Stimulated activated memory B cell treated with anti-CD40 and anti-IgM and Interleukin-4, amounts not matched to agents 10 μg/mL and 1 μg/mL and 100 μg/mL, for 72 hours (primary cell): ENCODE measurements around the gene SF1.

ENCODE experiments used
- ATAC-seq: fragments of 150-1000 bp; cut with Tn5 transposase; 2 replicates; pipeline ENCODE4 v1.10.0; 2021
- H3K27ac Mint-ChIP-seq: one replicate; pipeline ENCODE4 v1.8.0; 2022; ENCODE audit warnings: mild to moderate bottlenecking, mixed read lengths
- H3K27me3 Mint-ChIP-seq: one replicate; pipeline ENCODE4 v1.8.0; 2022; ENCODE audit warnings: mixed read lengths
- H3K36me3 Mint-ChIP-seq: one replicate; pipeline ENCODE4 v1.8.0; 2022; ENCODE audit warnings: mixed read lengths
- H3K4me1 Mint-ChIP-seq: one replicate; pipeline ENCODE4 v1.8.0; 2022; ENCODE audit warnings: mixed read lengths
- H3K4me3 Mint-ChIP-seq: one replicate; pipeline ENCODE4 v1.8.0; 2022; ENCODE audit warnings: mild to moderate bottlenecking, moderate library complexity, mixed read lengths
- H3K9me3 Mint-ChIP-seq: one replicate; pipeline ENCODE4 v1.8.0; 2022; ENCODE audit warnings: mixed read lengths

SF1 gene

DNA sequence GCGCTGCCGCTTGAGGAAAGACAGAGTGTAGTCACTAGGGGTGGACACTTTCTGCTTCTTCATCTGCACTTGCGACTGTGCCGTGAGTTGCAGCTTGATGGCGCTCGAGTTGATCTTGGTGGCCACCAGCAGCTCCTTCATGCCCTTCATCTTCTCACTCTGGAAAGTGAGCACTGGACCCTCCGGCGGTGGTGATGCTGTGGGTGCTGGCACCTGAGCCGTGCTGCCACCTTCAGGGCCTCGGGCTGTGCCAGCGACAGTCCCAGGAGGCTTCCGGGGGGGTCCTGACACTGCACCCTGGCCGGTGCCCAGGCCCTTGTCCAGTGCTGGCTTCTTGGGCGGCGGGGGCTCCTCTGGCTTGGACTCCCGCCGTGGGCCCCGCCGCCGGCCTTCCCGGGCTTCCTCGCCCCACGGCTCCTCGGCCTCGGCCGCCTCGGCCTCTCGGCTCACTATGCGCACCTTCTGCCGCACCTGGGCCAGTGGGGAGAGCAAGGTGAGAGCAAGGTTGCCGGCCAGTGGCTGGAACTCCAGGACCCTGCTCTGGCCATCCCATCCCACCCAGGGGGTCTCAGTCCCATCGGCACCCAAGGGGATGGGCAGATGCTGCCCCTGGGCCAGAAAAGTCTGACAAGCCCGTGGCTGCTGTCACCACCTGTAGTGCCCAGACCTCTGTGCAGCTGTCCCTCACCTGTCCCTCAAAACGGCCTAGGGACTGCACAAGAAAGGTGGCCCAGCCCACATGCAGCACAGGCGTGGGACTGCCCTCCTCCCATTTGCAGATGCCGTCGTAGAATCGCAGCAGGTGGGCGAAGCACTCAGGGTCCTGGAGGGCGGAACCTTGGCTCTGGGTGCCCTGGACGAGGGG, 26.2 kb upstream of the SF1 start:
- ATAC-seq = no peak
- no peak overlapping the region for H3K27ac Mint-ChIP-seq
- no peaks in the 10 kb centered on the region for H3K9me3 Mint-ChIP-seq
- peaks cover 56% of the 10 kb centered on the region for H3K4me1 Mint-ChIP-seq
- H3K36me3 Mint-ChIP-seq = peaks cover 40% of the 10 kb centered on the region
- no peak overlapping the region for H3K4me3 Mint-ChIP-seq
- H3K27me3 Mint-ChIP-seq = no peaks in the 10 kb centered on the region

DNA sequence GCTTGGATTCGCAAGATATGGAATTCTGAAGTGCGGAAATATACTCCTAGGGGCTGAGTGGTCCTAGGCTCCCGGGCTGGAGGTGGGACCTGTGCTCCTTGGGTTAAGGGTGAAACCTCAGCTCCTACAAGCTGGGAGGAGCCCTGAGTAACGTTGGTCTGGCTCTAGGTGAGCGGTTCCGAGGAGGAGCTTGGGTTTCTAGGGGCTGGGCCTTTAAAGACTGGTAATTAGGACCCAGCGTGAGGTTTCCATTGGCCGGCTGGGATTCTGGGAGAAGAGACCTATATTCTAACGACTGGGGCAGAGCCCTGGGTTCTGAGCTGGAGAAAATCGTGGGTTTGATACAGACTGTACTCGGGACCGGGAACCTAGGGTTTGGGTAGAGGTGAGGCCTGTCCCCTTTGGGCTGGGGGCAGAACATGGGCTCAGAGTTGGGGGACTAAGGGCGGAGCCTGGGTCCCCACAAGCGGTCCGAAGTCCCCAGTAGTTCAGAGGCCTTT, 25.6 kb upstream of the SF1 start:
- peaks cover 58% of the 10 kb centered on the region for H3K4me1 Mint-ChIP-seq
- peaks cover 45% of the 10 kb centered on the region for H3K36me3 Mint-ChIP-seq
- peak overlapping the region; percentile 89 for H3K27ac Mint-ChIP-seq
- H3K9me3 Mint-ChIP-seq = no peaks in the 10 kb centered on the region
- H3K27me3 Mint-ChIP-seq = no peaks in the 10 kb centered on the region
- H3K4me3 Mint-ChIP-seq = peak overlapping the region; percentile 89
- ATAC-seq = no peak

DNA sequence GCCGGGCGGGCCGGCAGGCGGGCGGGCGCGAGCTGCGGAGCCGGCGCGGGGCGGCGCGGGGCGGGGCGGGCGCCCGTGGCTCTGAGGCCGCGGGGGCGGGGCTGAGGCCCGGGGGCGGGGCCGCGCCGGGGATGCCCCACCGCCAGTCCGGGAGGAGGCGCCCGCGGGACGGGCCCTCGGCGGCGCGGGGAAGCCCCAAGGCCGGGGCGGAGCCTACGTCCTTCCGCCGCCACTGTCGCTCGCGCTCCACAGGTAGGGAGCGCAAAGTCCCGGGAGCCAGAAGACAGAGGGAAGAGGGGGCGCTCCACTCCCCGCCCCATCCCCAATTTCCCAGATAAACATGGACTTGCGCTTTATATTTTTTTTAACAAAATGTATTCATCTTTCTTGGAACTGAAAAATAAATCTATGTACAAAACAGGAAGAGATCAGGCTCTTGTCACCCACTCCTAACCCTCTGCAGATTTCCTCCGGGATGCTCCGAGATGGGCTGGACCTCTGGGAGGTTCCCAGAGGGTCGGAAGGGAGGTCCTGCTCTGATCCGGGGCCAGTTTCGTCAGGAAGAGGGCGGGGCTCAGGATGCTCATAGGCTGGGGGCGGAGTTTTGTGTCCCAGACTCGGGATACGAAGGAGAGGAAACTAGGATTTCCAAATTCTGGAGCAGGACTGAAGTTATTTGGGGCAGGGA, 25.0 kb upstream of the SF1 start, which contains the start of gene MAP4K2:
Gene MAP4K2 (minus strand): TSS at position 57 of the 688 bp plus-strand sequence. CDS start 65 bp downstream, outside the sequence.
- H3K4me3 Mint-ChIP-seq = peak within 1 kb of the TSS; percentile 89
- H3K4me1 Mint-ChIP-seq = peaks cover 63% of the 10 kb centered on the region
- H3K27me3 Mint-ChIP-seq = no peaks in the 10 kb centered on the region
- H3K27ac Mint-ChIP-seq = peak within 1 kb of the TSS; percentile 89
- no peaks in the 10 kb centered on the region for H3K9me3 Mint-ChIP-seq
- peak; percentile 89 for ATAC-seq
- peaks cover 49% of the 10 kb centered on the region for H3K36me3 Mint-ChIP-seq

DNA sequence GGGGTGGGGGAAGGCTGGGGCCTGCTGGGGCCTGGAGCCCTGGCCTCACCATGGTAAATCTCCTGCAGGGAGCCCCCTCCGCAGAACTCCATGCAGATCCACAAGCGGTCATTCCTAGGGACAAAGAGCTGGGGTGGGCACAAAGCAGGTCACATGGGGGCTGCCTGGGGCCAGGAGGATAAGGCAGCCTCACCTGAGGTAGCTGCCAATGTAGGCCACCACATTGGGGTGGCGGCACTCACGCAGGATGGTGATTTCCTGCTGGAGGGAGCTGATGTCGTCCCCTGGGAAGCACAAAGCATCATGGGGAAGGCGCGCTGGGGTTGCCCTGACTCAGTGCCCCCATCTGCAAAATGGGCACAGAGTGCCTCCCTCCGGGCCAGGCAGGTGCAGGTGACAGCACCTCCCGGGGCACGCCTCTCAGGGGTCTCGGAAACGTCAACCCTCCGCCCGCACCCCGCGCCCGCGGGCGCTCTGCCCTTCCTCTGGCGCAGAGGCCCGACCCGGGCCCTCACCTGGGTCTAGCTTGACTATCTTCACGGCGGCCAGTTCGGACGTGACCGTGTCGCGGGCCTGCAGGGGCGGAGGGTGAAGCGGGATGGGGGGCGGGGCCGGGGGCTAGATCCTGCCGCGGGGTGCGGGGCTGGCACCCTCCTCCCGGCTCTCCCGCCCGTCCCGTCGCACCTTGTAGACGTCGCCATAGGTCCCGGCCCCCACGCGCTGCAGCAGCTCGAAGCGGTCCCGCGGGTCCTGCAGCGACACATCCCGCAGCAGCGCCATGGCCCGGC, 24.2 kb upstream of the SF1 start:
- ATAC-seq = peak; percentile 63
- H3K4me1 Mint-ChIP-seq = peaks cover 63% of the 10 kb centered on the region

DNA sequence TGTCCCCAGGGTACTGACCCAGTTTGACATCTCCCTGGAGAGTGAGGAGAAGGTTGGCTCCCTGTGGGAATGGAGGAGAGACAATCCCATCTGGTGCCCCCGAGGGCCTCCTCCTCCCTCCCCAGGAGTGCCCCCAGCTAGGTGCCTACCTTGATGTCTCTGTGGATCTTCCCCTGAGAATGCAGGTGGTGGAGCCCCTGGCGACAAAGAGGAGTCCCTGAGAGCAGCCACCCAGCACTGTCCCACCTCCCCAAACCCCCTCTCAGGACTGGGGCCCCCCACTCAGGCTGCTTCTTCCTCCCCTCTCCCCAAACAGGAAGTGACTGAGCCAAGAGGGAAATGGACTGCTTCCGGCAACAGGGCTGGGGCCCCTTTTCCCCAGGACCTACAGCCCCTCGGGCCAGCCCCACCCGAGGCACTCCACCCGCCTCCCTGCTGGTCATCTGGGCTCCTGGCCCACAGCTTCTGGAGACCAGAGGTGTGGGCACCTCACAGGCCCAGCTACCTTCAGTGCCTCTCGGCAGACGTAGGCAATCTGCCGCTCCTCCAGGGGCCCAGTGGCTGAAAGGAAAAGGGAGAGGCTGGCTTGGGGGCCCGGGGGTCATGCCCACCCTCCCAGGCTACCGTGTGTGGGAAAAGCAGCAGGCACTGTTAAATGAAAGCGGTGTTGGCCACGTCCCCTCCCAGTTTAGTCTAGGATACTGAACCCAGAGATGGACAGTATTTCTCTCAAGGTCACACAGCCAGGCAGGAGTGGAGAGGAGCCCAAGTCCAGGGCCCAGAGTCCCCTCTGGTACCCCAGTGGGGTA, 23.4 kb upstream of the SF1 start:
- Mint-ChIP-seq H3K4me1 (peaks cover 60% of the 10 kb centered on the region), H3K4me3 (peak overlapping the region; percentile 80), H3K27ac (peak overlapping the region; percentile 74), H3K36me3 (peaks cover 36% of the 10 kb centered on the region), H3K27me3 (no peaks in the 10 kb centered on the region), H3K9me3 (no peaks in the 10 kb centered on the region)
- ATAC-seq = no peak

More for the DNA sequence above, 24.2 kb upstream of the SF1 start:
- Mint-ChIP-seq H3K36me3 (peaks cover 42% of the 10 kb centered on the region), H3K4me3 (peak overlapping the region; percentile 80), H3K27me3 (no peaks in the 10 kb centered on the region), H3K27ac (peak overlapping the region; percentile 74), H3K9me3 (no peaks in the 10 kb centered on the region)

DNA sequence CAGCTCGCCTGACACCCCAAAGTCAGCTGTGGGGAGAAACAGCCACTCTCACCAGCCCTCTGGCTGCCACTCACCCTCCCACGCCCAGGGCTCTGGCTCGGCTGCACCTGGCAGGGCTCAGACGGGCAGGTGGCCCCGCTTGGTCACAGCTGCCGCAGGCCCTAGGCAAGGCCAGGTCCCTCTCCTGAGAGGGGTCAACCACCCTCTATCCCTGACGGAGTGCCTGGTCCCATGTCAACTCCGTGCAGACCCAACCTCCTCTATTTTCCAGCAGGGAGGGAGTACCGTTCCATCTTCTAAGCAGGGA, 22.8 kb upstream of the SF1 start:
- H3K36me3 Mint-ChIP-seq = peaks cover 36% of the 10 kb centered on the region
- peak overlapping the region; percentile 74 for H3K27ac Mint-ChIP-seq
- peaks cover 61% of the 10 kb centered on the region for H3K4me1 Mint-ChIP-seq
- no peaks in the 10 kb centered on the region for H3K9me3 Mint-ChIP-seq
- ATAC-seq = peak; percentile 17
- H3K27me3 Mint-ChIP-seq = no peaks in the 10 kb centered on the region
- H3K4me3 Mint-ChIP-seq = peak overlapping the region; percentile 80

DNA sequence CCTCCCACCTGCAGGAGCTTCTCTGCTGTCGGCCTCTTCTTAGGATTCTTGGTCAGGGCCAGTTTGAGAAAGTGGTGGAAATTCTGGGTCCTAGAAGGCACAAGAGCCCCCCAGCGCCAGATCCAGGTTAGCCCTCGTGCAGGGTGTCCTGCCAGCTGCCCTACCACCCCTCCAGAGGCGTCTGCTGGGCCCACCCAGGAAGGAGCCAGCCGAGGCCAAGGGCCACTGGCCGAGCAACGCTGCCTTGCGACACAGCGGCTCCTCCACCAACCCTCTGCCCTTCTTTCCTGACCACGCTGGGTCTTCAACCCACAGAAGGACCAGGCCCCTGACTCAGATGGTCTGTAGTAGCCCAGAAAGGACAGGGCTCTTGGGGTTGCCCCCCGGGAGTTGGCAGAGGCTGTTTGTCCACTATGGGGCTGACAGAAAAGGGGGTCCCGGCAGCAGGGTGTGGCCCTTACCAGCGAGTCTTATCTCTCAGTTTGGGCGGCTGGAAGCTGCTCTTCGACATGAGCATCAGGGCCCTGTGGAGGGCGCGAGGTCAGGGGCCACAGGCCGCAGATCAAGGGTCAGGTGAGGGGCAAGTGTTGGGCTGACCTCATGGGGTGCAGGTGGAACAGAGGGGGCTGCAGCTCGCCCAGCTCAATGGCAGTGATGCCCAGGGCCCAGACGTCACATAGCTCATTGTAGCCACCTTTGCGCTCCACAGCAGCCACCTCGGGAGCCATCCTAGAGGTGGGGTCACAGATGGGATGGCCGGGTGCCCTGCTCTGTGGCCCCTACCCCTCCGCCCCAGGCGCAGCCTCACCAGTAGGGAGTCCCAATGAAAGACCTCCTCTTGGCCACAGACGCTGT, 22.2 kb upstream of the SF1 start:
- peaks cover 59% of the 10 kb centered on the region for H3K4me1 Mint-ChIP-seq
- no peaks in the 10 kb centered on the region for H3K9me3 Mint-ChIP-seq
- H3K27me3 Mint-ChIP-seq = no peaks in the 10 kb centered on the region
- H3K4me3 Mint-ChIP-seq = peak overlapping the region; percentile 80
- peak overlapping the region; percentile 74 for H3K27ac Mint-ChIP-seq
- ATAC-seq = no peak
- peaks cover 38% of the 10 kb centered on the region for H3K36me3 Mint-ChIP-seq

DNA sequence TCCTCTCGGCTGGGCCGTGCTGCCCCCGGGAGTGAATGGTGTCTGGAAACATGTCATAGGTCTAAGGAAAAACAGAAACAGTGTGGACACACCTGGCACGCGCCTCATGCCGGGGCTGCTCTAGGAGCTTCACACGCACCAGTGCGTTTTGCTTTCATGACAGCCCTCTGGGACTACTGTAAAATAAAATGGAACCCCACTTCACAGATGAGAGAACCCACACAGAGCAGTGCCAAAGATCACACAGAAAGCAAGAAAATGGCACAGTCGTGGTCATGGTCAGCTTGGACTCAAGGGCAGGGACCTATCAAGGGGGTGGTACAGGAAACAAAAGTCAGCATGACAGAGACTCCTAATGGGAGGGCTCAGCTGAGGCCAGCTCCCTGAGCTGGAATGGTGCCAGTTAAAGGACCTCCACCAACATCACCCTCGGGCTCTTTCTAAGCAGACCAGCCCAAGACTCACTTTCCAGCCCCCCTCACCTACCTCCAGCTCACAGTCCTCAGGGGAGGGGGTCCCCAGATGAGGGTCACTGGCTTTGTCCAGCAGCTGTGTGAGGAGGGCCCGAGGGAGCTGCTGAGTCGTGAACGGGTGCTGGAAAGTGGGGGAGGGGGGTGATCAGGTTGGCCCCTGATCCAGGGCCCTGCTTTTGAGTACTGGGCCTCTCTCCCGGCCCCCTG, 21.4 kb upstream of the SF1 start:
- Mint-ChIP-seq H3K4me3 (peak overlapping the region; percentile 62), H3K27me3 (no peaks in the 10 kb centered on the region), H3K36me3 (peaks cover 42% of the 10 kb centered on the region), H3K4me1 (peaks cover 61% of the 10 kb centered on the region), H3K9me3 (no peaks in the 10 kb centered on the region), H3K27ac (peak overlapping the region; percentile 74)
- peak; percentile 71 for ATAC-seq

DNA sequence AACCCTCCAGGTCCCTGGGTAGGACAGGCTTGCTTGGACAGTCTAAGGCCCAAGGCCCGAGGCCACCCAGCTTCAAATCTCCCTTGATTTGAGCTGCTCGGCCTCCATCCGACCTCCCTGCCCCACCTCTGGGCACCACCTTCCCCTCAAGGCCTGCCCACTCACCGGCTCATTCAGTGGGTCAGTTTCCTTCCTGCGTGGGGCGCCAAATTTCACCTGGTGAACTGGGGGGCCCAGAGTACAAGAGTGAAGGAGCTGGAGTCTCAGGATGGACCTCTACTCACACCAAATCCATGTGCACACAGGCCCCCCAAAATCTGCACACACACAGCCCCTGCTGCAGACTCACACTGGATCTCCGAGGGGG, 20.9 kb upstream of the SF1 start:
- Mint-ChIP-seq H3K27ac (peak overlapping the region; percentile 74), H3K9me3 (no peaks in the 10 kb centered on the region), H3K4me1 (peaks cover 66% of the 10 kb centered on the region), H3K27me3 (no peaks in the 10 kb centered on the region), H3K4me3 (peak overlapping the region; percentile 62), H3K36me3 (peaks cover 47% of the 10 kb centered on the region)
- no peak for ATAC-seq

DNA sequence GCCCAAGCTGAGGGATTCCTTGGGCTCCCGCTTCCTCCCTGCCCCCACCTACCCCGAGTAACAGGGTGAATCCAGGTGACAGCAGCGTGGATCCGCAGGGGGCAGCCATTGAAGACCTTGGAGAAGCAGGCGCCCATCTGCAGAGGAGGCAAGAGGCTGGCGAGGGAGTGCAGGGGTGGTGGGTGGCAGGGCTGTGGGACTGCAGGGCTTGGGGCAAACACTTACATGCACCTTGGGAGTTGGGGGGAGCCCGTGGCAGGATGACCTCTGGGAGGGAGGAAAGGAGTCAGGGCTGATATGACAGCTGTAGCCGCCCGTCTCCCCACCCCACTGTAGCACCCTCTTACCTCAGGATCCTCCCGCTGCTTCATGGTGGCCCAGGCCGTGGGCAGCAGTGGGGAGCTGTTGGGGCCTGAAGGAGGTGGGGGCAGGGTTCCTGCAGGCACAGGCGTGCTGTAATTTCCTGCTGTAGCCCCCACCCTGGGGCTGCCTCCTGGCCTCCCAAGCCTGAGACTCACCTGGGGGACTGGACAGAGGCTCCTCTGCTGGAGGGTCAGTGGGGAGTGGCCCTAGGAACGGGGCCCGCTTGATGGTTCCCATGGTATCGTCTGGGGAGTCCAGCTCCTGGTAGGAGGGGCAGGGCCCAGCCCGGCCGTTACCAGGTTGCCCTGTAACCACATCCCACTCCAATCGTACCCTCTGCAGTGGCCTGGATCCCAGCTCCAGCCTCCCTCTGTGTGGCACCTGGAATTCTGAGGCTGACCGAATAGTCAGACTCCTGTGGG, 18.6 kb upstream of the SF1 start:
- peaks cover 62% of the 10 kb centered on the region for H3K4me1 Mint-ChIP-seq
- no peak overlapping the region for H3K4me3 Mint-ChIP-seq
- H3K27me3 Mint-ChIP-seq = no peaks in the 10 kb centered on the region
- ATAC-seq = no peak
- H3K27ac Mint-ChIP-seq = peak overlapping the region; percentile 76
- H3K9me3 Mint-ChIP-seq = no peaks in the 10 kb centered on the region
- peaks cover 56% of the 10 kb centered on the region for H3K36me3 Mint-ChIP-seq

DNA sequence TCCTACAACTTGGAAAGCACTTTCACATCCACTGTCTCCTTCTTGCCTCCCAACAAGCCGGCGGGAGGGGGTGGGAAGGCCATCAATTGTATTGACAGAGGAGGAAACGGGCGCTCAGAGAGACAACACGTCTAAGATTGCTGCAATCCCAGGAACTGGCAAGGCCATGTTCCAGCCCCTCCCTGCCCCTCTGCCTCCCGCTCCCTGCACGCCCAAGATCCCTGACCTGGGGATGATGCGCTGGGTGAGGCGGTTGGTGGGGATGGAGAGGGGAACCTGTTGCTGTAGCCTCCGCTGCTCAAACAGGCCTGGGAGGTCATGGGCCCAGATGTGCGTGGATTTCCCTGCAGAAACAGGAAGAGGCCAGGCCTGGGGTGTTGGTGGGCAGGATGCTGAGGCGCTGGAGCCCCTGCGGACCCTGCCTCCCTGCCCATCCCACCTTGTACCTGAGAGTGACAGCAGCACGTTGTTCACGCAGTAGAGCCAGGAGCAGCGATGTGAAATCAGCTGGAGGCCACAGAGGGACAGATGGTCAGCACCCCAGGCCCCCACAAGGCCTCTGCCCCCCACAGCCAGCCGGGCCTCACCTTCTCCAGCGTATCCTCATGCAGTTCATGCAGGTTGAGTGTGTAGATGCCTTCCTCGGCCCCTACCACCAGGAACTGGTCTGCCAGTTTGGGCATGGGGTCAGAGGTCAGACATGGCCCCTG, 17.9 kb upstream of the SF1 start:
- H3K27ac Mint-ChIP-seq = peak overlapping the region; percentile 76
- H3K36me3 Mint-ChIP-seq = peaks cover 60% of the 10 kb centered on the region
- H3K9me3 Mint-ChIP-seq = no peaks in the 10 kb centered on the region
- H3K4me1 Mint-ChIP-seq = peaks cover 54% of the 10 kb centered on the region
- no peaks in the 10 kb centered on the region for H3K27me3 Mint-ChIP-seq
- ATAC-seq = no peak
- H3K4me3 Mint-ChIP-seq = no peak overlapping the region

DNA sequence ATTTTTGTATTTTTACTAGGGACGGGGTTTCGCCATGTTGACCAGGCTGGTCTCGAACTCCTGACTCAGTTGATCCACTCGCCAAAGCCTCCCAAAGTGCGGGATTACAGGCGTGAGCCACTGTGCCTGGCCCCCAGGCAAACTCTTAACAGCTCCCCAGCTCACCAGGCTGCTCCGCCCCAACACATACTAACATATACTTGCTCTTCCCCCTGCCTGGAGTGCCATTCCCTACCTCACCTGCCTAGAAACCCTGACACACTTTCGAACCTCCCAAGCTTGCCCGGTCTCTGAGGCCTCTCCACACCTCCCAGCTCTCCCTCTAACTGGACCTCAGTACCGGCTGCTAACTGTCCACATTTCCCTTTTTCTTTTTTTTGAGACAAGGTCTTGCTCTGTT, 16.2 kb upstream of the SF1 start:
- Mint-ChIP-seq H3K27me3 (no peaks in the 10 kb centered on the region), H3K36me3 (peaks cover 61% of the 10 kb centered on the region), H3K27ac (peak overlapping the region; percentile 76), H3K4me3 (no peak overlapping the region), H3K4me1 (peaks cover 37% of the 10 kb centered on the region), H3K9me3 (no peaks in the 10 kb centered on the region)
- no peak for ATAC-seq
